ENCODE results near the gene PRR19.

- TF ChIP-seq CTCF (IDR thresholded peaks at IDR 0.05) (no peak), EP300 (IDR thresholded peaks at IDR 0.05) (no peak), POLR2A (IDR thresholded peaks at IDR 0.05) (no peak)
Measured at GRCh38 chr19:42326969-42327368, 25.0 kb downstream of the PRR19 start.

Data from tibial nerve (tissue), 4 donors.